LNCaP clone FGC (cell line): Measurements from ENCODE around the gene OSBPL5.
A peak's percentile ranks its signal among the peaks of the same experiment; 100 is the strongest.

Source experiments
- DNase-seq: peaks from one replicate; pipeline ENCODE4 v3.0.0-alpha.2; 2011; ENCODE audit warnings: low read depth
- H3K4me3 ChIP-seq: 2 replicates; pipeline ENCODE4 v1.5.1; 2011; ENCODE audit warnings: mild to moderate bottlenecking, low read depth, low read length, control low read depth
- CTCF ChIP-seq: IDR thresholded peaks from 2 replicates; pipeline ENCODE4 v1.5.1; 2012; ENCODE audit warnings: mild to moderate bottlenecking; ENCODE audit not compliant: control insufficient read depth, insufficient read depth; ENCODE audit errors: extremely low read depth

OSBPL5 gene

GRCh38 chr11:3126901-3127691 is 38.0 kb downstream of the OSBPL5 start:
- DNase-seq, result no peak
- peak overlapping the region; percentile 58 for H3K4me3 ChIP-seq
- TF ChIP-seq CTCF, result no peak

GRCh38 chr11:3126207-3126865 is 38.8 kb downstream of the OSBPL5 start:
- peak; percentile 97 for DNase-seq
- TF ChIP-seq CTCF, result no peak
- peak overlapping the region; percentile 58 for H3K4me3 ChIP-seq

- DNase-seq, result no peak
- TF ChIP-seq CTCF, result no peak
- no peak overlapping the region for H3K4me3 ChIP-seq
Measured at GRCh38 chr11:3124821-3125220, 40.3 kb downstream of the OSBPL5 start.

GRCh38 chr11:3123761-3124733 is 41.1 kb downstream of the OSBPL5 start:
- peak; percentile 71 for DNase-seq
- TF ChIP-seq CTCF, result no peak
- no peak overlapping the region for H3K4me3 ChIP-seq

- no peak for TF ChIP-seq CTCF
- peak; percentile 69 for DNase-seq
- H3K4me3 ChIP-seq, result no peak overlapping the region
Measured at GRCh38 chr11:3123305-3123704, 41.8 kb downstream of the OSBPL5 start.

- no peak for TF ChIP-seq CTCF
- no peak for DNase-seq
Measured at GRCh38 chr11:3122775-3123201, 42.3 kb downstream of the OSBPL5 start.

More at GRCh38 chr11:3122775-3123201, 42.3 kb downstream of the OSBPL5 start:
- no peak overlapping the region for H3K4me3 ChIP-seq
